HG02798 (cell line): ENCODE measurements around the gene PREX1.

Source experiments
- ATAC-seq: cut with Tn5 transposase; IDR thresholded peaks from one replicate; pipeline ENCODE4 v1.9.1; 2021; ENCODE audit warnings: mild to moderate bottlenecking; ENCODE audit not compliant: unreplicated experiment, poor library complexity

Gene PREX1

GRCh38 chr20:48581167-48581566 lies 246.6 kb downstream of the PREX1 start:
- no peak for ATAC-seq

GRCh38 chr20:48578397-48579098 lies 249.3 kb downstream of the PREX1 start:
- no peak for ATAC-seq

GRCh38 chr20:48577557-48577956 lies 250.2 kb downstream of the PREX1 start:
- ATAC-seq: no peak

- no peak for ATAC-seq
These were observed 253.4 kb downstream of the PREX1 start for GRCh38 chr20:48574383-48574782.
